HG02642 (cell line): ENCODE measurements around the gene AGBL1.

ENCODE experiments used
- ATAC-seq: cut with Tn5 transposase; IDR thresholded peaks from one replicate; pipeline ENCODE4 v1.9.1; 2021; ENCODE audit warnings: mild to moderate bottlenecking; ENCODE audit not compliant: unreplicated experiment, poor library complexity

AGBL1 gene

DNA sequence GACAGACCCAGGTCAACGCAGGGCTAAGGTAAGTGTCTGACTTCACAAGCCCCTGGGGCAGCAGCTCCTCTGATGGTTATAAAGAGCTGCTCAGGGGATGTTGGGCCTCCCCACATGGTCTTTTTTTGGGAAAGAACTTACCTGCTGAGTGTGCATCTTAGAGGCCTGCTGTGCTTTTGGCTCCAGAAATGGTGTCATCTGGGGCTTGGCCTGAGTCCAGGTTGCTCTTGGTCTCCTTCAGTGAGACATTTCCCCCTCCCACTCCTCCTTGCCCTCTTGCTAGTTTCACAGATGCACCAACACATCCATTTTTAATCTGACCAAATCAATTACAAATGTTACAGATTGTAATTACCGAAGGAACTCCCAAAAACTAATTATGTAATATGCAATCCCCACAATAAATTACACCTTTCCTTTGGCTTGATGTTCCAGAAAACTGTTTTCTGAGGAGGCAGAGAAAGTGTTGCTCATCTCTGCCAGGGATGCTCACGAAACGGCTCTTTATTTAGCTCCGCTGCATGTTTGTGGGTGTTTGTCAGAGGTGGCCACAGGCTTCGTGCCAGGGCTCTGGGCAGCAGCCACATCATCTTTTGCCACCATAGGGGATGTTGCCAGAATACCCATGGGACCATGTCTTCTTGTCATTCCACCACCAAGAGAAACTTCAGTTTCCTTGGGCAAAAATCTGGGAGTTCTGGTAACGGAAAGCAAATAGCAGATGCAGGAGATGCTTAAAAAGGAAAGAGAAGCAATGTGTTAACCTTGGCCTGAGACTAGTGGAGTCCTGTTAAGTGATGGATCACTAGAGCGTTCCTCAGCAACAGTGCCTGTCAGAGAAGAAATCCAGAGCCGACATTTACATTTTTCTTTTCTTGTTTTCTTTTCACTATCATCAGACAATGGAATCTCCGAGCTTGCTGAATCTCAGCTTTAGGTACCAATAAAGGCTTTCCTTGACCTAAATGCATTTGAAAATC lies 799.9 kb downstream of the AGBL1 start:
- ATAC-seq: no peak

DNA sequence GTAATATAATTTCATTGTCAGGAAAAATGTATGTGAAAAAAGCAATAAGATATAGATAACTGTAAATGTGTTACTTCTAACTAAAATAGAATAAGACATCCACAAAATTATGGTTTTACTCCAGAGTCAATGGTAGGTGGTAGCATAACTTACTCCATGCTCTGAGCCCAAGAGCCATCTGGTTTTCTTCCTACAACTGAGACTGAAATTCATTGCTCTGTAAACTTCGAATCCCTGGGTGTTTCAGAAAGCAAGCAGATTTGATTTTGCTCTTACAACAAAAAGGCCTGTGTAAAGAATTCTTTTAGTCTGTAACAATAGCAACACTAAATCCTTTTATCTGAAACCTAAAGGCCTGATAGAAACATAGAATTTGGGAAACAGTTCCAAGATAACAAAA lies 805.9 kb downstream of the AGBL1 start:
- no peak for ATAC-seq

DNA sequence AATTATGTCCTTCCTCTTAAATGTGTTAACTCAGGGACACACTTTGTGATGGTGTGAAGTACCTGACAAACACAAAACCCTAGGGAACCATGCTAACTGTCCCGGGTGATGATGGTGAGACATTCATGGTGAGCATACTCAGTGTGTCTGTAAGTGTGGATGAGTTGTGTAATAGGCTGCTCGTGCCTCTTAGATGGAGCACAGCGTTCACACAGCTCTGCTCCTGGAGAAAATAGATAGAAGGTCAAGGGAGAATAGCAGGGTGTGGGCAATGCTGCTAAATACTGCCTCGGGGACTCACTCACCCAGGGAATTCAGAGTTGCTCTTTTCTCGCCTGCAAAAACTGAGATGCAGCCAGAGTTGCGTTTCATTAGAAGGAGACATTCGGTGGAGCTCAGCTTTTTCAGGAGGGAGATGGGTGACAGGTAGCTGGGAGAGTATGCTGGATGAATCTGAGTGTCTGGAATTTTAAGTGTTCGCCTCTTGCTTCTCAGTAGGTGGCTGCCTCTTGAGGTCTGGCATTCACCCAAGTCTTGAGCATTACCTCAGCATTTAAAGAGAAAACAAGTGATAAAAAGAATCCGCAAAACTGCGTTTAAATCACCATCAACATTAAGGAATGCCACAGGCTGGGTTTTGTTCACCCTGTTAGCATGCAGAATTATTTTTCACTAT lies 813.2 kb downstream of the AGBL1 start:
- no peak for ATAC-seq

DNA sequence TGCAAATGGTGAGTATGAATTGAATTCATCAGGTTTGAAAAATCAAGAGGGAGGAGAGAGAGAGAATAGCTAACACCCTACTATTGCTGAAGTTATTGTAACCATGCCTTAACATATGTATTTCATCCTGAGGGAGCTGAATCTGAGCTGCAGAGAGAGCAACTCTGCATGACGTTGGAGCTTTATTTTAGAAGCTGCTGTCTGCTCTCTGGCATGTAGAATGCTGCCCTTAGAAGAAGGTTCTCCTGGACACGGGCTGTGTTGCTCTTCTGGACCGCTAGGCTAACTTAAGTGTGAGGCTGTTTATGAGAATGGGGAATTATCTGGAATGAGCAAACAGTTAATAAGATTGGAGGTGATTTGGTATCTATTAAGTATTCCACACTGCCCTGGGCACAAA lies 814.6 kb downstream of the AGBL1 start:
- no peak for ATAC-seq

DNA sequence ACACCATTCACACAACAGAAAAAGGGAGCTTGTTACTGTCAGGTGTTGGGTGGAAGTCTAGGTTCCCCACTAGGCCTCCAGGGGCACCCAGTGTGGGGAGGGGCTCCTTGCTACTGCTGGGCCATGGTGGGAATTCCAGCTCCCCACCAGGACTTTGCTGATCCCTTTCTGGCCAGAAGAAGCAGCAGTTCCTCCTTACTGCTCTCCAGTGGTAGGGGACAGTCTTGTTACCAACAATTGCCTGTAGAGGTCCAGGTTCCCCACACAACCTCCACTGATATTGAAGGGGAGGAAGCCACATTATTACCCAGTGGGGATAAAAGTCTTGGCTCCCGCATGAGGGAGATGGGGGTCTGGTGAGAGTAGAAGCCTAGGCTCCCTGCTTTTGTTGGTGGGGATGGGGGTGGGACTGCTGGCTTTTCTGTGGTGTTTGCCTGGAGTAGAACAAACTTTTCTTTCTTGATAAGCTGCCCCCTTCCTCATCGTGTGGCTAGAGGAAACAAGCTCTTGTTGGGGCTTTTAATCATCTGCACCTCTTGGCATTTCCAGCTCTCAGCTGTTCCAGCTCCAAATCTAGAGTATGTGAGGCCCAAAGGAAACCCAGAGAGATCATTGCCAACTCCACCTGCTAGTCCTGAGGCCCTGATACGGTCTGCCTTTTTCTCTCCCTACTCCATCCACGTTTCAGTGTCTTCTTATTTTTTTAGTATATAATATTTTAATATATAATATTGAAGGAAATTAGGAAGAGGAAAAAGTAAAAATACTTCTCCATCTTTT lies 824.2 kb downstream of the AGBL1 start:
- no peak for ATAC-seq

DNA sequence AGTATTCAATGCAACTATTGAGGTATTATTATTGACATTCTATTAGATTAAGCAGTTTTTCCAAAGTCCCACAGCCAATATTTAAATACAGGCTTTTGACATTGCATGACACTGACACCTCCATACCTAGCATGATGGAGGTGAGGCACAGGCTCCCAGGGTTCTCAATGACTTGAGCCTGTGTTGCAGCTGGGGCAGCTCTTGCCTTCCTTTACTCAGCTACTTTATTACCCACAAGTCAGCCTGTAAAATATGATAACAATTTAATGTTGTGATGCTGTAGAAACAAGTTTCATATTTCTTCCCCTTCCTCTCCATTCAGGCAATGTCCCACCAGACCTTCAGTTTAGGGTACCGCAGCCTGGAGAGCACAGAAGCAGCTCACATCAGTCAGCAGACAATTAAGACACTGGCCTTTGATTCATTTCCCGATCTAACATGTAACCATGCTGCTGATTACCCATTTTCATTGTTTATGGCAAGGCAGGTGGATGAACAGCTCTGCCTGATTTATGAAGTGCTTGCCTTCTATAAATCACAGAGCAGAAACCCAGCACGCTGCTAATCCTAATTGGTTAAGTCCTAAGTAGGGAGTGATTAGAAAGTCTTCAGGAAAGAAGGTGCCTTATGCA lies 826.1 kb downstream of the AGBL1 start:
- ATAC-seq: no peak

DNA sequence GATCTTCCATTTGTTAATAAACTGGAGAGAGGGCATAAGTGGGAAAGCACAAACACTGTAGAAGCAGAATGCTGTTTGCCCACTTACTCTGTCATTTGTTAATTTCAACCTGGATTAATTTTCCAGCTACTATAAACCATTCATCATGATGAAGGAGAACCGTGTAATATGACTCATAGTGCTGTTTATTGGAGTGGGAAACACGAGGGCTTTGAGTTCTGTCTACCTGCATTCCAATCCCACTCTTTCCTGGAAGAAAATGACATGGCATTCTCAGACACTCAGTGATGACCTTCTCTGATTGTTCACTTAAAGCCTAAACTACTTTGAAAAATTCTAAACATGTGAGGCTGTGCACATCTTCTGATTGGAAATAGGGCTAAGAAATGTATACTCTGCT lies 826.7 kb downstream of the AGBL1 start:
- ATAC-seq: no peak

DNA sequence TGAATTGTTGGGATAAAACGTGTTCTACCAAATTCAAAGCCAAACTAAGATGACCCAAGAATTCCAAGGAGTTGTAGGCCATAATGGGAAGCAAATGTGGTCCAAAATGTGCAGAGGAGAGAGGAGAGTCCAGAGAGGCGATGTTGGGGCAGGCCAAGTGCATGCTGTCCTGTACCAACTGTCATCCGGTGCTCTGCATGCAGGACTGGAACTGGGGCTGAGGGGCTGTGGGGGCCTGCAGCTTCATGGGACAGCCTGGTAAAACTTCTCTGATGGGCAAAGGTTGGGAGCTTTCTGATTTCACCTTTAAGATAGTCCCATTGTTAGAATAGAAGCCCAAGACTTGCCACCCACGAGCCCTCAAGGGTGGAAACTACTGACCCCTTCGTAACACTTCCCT lies 831.4 kb downstream of the AGBL1 start:
- ATAC-seq: no peak

DNA sequence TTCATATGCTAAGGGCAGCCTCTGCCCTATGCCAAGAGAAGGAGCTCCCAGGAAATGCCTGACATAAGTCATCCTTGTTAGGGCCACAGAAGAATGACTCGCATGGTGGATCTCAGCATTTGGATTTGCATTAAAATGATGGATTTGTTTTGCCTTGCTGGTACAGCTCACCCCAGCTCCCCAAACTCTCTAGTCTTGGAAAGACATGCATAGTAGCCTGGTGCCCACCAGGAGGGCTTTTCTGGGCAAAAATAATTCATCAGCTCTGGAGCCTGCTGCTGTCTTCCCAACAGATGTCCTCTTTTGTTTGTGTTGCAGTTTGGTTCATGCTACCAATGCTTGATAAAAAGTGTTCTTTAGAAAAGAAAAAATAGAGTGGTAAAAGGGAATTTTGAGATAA lies 833.0 kb downstream of the AGBL1 start:
- no peak for ATAC-seq

DNA sequence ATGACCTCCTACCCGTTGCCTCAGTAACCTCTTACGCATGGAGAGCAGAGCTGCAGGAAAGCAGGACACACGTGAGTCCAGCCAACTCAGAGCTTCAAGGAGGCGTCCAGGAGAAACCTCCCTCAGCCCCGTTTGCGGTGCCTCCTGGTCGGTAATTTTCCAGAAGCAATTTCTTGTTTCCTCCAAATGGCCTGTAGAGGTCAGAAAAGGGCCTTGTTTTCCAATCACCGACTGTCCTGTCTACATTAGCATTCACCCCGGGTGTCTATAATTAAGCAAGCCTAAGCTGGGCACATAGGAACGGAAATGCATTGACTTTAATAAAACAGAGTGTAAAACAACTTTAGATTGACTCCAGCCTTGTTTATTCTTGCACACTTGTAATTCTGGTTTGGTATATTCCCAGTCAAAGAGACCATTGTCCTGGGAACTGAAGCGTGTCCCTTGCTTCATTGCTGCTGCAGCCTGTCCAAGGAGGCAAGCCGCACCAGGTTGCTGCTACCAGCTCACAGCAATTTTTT lies 836.2 kb downstream of the AGBL1 start:
- no peak for ATAC-seq

DNA sequence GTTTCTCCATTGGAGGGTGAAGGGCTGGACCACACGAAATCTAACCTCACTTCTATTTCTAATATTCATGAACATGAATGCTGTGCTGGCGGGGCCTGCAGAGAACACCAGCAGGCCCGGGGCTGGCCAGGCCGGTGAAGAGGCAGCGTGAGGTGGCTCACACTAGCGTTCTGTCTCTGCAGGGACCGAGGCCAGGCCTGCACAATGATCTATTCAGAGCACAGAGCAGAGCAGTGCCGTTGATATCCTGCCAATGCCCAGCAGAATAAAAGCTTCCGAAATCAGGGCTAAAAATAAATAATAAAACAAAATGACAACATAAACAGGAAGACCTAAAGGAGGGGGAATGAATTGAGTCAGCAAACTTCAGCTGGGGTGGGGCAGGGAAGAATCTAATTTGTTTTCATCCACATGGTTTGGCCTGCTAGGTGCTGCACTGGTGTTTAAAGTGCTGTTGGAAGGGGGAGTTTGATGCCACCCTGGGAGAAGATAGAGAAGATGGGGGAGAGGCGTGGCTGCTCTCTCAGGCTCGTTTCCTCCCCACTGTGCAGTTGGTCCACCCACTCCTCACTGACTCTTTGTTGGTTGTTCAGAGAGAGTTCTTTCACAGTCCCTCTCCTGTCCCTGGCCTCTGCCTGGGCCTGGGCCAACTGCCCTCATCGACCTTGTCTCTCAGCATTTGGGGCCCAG lies 837.1 kb downstream of the AGBL1 start:
- ATAC-seq: no peak

DNA sequence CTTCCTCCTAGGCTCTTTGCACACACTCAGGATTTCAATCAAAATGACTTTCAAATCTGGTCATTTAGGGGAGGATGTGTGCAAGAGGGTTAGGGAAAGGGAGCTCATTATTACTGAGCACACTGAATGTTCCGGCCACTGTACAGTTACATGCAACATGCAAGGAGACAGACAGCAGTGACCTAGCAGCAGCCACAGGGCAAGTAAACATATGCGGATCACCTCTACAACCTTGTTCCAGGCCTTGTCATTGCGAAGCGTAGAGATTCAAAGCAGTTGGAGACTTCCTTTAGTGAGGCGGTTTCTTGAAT lies 837.6 kb downstream of the AGBL1 start:
- ATAC-seq: no peak

DNA sequence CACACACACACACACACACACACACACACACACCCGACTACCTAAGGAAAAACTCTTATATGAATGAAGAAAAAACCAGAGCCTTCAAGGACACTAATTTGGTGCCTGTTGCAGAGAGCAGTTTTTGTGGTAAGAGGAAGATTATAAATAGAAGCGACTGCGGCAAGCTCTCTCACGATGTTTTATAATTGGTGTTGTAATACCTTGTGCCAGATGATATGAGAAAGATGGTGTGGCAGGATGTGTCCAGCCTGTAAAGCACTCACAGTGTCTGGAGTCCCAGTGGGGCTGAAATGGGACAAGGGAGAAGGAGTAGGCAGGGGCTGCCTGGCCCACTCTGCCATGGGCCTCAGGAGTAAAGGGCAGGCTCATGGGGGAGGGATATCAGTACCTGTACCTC lies 839.9 kb downstream of the AGBL1 start:
- no peak for ATAC-seq

DNA sequence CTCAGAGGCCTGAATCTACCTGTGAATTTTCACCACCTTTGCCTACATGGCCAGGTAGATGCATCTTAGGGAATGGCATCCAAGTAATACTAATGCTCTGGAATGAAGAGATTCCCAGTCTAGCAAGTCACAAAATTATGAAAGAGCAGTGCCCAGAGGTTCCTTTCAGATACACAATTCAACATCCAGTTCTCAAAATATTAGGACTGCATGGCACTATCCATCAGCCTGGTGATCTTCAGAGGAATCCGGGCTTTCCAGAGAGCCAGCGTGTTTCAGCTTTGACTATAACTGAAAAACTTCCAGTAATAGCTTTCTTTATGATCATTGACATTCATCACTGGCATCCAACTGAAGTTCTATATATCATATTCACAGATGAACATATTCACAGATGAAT lies 849.8 kb downstream of the AGBL1 start:
- no peak for ATAC-seq

DNA sequence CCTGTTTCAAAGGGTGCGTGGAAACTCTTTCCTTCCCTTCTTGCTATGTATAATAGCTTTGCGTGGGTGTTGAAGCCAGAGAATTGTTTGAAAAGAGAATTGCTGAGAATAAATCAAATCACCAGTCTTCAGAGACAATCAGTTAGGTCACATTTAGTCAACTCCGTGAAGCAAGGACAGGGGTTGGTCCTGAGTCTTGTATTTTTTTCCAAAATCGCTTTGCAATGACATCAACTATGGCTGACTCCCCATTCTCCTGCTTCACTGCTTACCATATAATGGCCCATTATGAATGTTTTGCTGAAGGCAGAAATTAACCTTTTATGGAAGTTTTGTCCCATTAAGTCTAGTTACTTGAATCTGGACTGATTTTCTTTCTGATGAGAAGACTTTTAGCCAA lies 852.8 kb downstream of the AGBL1 start:
- ATAC-seq: no peak

DNA sequence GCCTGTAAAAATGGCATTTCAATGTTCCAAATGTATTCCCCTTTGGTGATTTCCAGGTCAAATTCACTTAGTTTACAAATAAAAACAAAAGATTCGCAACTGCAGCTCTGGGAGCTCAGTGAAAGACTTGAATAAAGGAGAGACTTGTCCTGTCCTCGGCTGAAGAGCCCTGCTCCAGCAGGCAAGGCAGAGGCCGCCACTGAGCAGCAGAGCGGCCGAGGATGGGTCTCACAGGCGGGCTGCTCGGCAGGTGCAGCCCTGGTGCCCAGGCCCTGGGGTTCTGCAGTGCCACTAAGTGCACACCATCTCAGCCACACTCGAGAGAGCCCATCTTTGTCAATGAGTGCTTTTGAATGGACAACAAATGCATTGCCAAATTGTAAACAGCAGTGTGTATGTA lies 856.2 kb downstream of the AGBL1 start:
- no peak for ATAC-seq

DNA sequence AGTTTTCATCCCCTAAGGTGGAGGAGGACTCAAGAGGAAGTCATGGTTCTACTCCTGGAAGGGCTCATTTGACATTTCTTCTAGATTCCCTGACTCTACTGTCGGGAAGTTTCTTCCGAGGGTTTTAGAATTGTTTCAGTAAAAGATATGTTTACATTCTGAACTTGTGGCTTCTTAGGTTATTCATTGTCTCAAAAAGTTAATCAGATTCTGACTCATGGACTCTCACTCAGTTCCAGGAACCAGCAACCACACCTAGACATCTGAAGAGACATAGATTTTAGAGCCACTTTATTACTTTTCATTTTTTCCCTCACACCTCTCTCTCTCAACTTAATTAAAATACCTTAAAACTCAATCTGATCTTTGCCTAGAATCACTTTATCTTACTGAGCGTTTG lies 862.6 kb downstream of the AGBL1 start:
- ATAC-seq: no peak

DNA sequence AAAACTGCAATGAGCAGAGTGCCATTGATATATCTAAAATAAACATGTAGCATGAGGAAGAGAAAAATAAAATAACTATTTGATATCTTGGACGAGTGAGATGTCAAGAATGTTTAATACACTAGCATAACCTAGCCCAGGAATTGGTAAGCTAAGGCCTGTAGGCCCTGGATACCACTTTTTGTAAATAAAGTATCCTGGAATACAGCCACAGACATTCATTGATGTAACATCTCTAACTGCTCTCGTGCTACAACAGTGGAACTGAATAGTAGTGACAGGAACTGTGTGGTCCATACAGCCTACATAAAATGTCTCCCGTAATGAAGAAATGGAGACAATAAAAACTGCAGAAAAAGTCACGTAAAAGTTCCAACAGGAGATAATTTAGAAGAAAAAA lies 869.0 kb downstream of the AGBL1 start:
- no peak for ATAC-seq

DNA sequence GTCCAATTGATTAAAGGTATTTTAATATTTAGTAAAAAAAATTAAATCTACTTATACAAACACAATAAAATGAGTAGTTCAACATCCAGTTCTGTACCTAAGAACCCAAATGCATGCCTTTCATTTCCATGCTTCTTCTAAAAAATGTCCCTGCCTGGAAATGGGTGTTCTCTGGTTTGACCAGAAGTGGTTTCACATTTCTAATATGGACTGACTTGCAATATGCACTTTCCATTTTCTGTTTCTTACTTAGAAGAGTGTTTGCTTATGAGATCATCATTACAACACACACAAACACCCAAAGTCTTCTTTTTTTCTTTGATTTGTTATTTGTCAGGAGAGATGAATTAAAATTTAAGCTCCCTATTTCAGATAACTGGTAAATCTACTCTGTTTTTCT lies 879.6 kb downstream of the AGBL1 start:
- ATAC-seq: no peak

DNA sequence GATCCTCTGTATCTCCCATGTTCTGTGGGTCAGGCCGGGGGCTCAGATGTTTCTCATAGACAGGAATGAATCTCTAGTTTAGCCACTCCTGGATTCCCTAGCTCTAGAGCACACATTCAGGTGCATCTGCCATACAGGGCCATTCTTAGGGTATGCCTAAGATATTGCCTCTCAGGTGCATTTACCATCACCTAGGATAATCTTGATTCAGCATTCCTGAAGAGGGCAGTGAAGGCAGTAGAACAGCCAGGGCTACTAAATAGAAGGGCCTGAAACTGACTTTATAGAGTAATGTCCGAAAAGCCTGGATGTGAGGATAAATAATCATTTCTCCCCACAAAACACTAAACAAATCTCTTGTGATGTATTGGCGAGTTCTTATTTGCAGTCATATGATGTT lies 882.0 kb downstream of the AGBL1 start:
- ATAC-seq: no peak
